Measurements from ENCODE around the gene DMRT2. TPM values are rescaled to one million over a fixed set of nuclear protein-coding genes. Genes with fewer than 3 reads are reported as not detected.

The DMRT2 gene
- total RNA-seq, 6 experiments from 2014 or later = not detected

DNA sequence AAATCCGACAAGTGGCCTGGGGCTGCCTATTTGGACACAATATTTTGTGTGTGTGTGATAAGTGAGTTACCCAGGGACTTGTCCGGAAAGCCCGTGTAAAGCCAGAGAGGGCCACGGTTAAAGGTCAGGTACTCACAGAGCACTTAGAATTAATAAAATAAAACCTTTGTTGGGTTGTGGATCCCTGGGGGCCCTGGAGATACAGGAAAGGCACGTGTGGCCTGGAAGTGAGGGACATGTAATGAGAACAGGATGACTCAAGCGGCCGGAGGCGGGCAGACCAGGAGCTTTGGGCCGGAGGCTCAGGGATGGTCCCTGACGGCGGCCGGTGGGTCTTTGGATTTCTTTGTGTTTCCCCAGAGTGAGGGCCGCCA lies 1.0 kb downstream of the DMRT2 start:
- Mint-ChIP-seq H3K27ac (no peak overlapping the region), H3K27me3 (ENCODE audit: insufficient read depth) (peaks cover 19% of the 10 kb centered on the region), H3K4me3 (no peak overlapping the region), H3K36me3 (ENCODE audit: low read depth) (peaks cover 6% of the 10 kb centered on the region; the same call in 1 of the 2 replicates), H3K4me1 (ENCODE audit: low read depth) (peaks cover 8% of the 10 kb centered on the region; the same call in 1 of the 2 replicates), H3K9me3 (peaks cover 30% of the 10 kb centered on the region)
- DNase-seq = no peak
- TF ChIP-seq CTCF (IDR thresholded peaks at IDR 0.05) = no peak

- DNase-seq = no peak
- Mint-ChIP-seq H3K27ac (no peak overlapping the region), H3K9me3 (peaks cover 30% of the 10 kb centered on the region), H3K36me3 (ENCODE audit: low read depth) (peaks cover 6% of the 10 kb centered on the region; the same call in 1 of the 2 replicates), H3K27me3 (ENCODE audit: insufficient read depth) (peaks cover 19% of the 10 kb centered on the region), H3K4me3 (no peak overlapping the region), H3K4me1 (ENCODE audit: low read depth) (peaks cover 8% of the 10 kb centered on the region; the same call in 1 of the 2 replicates)
- TF ChIP-seq CTCF (IDR thresholded peaks at IDR 0.05) = no peak
Observed at GRCh38 chr9:1051584-1052275, 1.6 kb downstream of the DMRT2 start.

DNA sequence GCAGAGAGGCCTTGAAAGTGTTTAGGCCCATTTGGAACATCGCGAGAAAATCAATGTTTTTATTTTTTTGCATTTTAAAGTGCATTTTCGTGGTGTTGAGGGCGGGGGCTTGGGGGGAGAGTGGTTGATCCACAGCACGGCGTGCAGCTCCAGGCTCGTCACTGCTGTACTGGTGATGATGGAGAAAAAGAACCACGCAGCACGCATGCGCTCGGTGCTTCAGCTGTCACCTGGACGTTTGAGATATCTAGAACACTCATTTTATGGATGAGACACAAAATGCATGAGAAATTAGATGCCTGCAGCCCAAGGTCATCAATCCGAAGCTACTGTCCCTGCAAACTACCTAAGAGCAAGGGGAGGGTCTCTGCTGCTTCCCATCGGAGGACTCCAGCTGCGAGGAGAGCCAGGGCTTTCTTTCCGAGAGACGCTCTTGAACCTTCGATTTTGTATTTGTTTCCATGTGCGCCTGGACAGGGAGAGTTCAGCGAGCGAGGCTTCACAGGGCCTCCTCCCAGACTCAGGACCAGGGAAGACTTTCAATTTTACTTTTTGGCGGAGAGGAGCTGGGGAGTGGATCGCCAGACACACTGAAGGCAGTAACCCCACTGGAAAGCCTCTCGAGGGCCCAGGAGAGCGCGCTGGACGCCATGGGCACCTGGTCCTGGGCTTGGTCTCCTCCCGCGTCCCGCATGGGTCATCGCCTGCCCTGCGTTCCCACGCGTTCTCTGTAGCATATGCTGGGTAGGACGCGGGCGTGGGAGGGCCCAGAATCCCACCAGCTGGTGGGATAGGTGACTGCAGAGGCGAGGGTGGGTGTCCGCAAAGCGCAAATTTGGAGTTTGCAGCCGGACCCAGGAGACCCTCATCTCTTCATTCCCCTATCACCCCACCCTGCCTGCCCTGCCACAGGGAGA lies 2.5 kb downstream of the DMRT2 start:
- Mint-ChIP-seq H3K4me1 (ENCODE audit: low read depth) (peaks cover 2% of the 10 kb centered on the region; the same call in 1 of the 2 replicates), H3K9me3 (peaks cover 30% of the 10 kb centered on the region), H3K36me3 (ENCODE audit: low read depth) (peaks cover 6% of the 10 kb centered on the region; the same call in 1 of the 2 replicates), H3K27ac (no peak overlapping the region), H3K27me3 (ENCODE audit: insufficient read depth) (peaks cover 16% of the 10 kb centered on the region), H3K4me3 (no peak overlapping the region)
- DNase-seq = no peak
- no peak for TF ChIP-seq CTCF (IDR thresholded peaks at IDR 0.05)

DNA sequence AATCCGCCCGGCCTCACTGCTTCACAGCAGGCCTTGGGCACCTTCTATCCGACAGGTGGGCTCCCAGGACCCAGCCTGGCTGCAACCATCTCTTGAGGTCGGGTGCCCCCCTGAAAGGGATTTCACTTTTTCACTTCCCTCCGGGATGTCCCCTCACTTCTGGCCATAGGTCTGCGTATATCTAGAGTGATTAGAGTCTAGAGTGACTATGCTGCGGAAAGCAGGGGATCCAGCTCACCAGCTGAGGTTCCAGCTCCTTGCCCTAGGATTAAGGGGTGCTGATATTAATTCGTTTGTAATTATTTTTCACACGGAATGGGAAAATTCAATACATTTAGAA lies 3.1 kb downstream of the DMRT2 start:
- no peak overlapping the region for H3K27ac Mint-ChIP-seq
- peaks cover 30% of the 10 kb centered on the region for H3K9me3 Mint-ChIP-seq
- H3K36me3 Mint-ChIP-seq (ENCODE audit: low read depth) = peaks cover 6% of the 10 kb centered on the region; the same call in 1 of the 2 replicates
- no peak overlapping the region for H3K4me3 Mint-ChIP-seq
- no peaks in the 10 kb centered on the region for H3K4me1 Mint-ChIP-seq (ENCODE audit: low read depth)
- no peak for TF ChIP-seq CTCF (IDR thresholded peaks at IDR 0.05)
- DNase-seq = no peak
- H3K27me3 Mint-ChIP-seq (ENCODE audit: insufficient read depth) = peaks cover 16% of the 10 kb centered on the region

- Mint-ChIP-seq H3K36me3 (ENCODE audit: low read depth) (peaks cover 6% of the 10 kb centered on the region; the same call in 1 of the 2 replicates), H3K9me3 (peaks cover 30% of the 10 kb centered on the region), H3K27me3 (ENCODE audit: insufficient read depth) (peaks cover 16% of the 10 kb centered on the region), H3K4me3 (no peak overlapping the region), H3K27ac (no peak overlapping the region), H3K4me1 (ENCODE audit: low read depth) (no peaks in the 10 kb centered on the region)
- no peak for DNase-seq
- no peak for TF ChIP-seq CTCF (IDR thresholded peaks at IDR 0.05)
Observed at GRCh38 chr9:1053986-1054425, 3.8 kb downstream of the DMRT2 start.

All from HFFc6 (cell line).